HuH-7 (cell line): ENCODE data around the gene COA6.
"Not testable (repeated sequence)": the region's sequence is repeated elsewhere in the genome, so short reads cannot be mapped to it uniquely, and the experiment has no call there.

Experiments
- DNase-seq: peaks from one replicate; pipeline ENCODE4 v3.0.0; 2011; ENCODE audit warnings: low spot score

COA6 gene

GRCh38 chr1:234369784-234370183, 3.5 kb upstream of the COA6 start:
- DNase-seq, result no peak

- DNase-seq, result no peak
Measured at GRCh38 chr1:234371414-234371813, 1.8 kb upstream of the COA6 start.

- DNase-seq, result no peak
Measured at GRCh38 chr1:234372011-234372757, 1.1 kb upstream of the COA6 start.

- no peak for DNase-seq
Measured at GRCh38 chr1:234373959-234374254, 651 bp downstream of the COA6 start.

- no peak for DNase-seq
Measured at GRCh38 chr1:234375672-234376071, 2.4 kb downstream of the COA6 start.

- not testable (repeated sequence) for DNase-seq
Measured at GRCh38 chr1:234379591-234380109, 6.4 kb downstream of the COA6 start.

- DNase-seq, result no peak
Measured at GRCh38 chr1:234381699-234382555, 8.7 kb downstream of the COA6 start.

GRCh38 chr1:234386122-234386521, 12.9 kb downstream of the COA6 start:
- no peak for DNase-seq

GRCh38 chr1:234388094-234388493, 14.8 kb downstream of the COA6 start:
- no peak for DNase-seq

- no peak for DNase-seq
Measured at GRCh38 chr1:234393190-234393589, 19.9 kb downstream of the COA6 start.

- no peak for DNase-seq
Measured at GRCh38 chr1:234395297-234395696, 22.0 kb downstream of the COA6 start.

- no peak for DNase-seq
Measured at GRCh38 chr1:234396092-234396491, 22.8 kb downstream of the COA6 start.

GRCh38 chr1:234396871-234397270, 23.6 kb downstream of the COA6 start:
- DNase-seq, result no peak

GRCh38 chr1:234397732-234398131, 24.5 kb downstream of the COA6 start:
- DNase-seq, result no peak

- DNase-seq, result no peak
Measured at GRCh38 chr1:234398849-234399381, 25.7 kb downstream of the COA6 start.

- not testable (repeated sequence) for DNase-seq
Measured at GRCh38 chr1:234399515-234399914, 26.3 kb downstream of the COA6 start.

- DNase-seq, result no peak
Measured at GRCh38 chr1:234400773-234401172, 27.5 kb downstream of the COA6 start.

GRCh38 chr1:234401658-234402057, 28.4 kb downstream of the COA6 start:
- no peak for DNase-seq

GRCh38 chr1:234402939-234403338, 29.7 kb downstream of the COA6 start:
- no peak for DNase-seq

GRCh38 chr1:234405676-234406075, 32.4 kb downstream of the COA6 start:
- DNase-seq, result no peak

GRCh38 chr1:234406871-234407270, 33.6 kb downstream of the COA6 start:
- no peak for DNase-seq

GRCh38 chr1:234408757-234409156, 35.5 kb downstream of the COA6 start:
- no peak for DNase-seq

- DNase-seq, result no peak
Measured at GRCh38 chr1:234409328-234409727, 36.1 kb downstream of the COA6 start.
